Activated CD4-positive, alpha-beta memory T cell treated with anti-CD3 and anti-CD28 coated beads for 36 hours (primary cell): ENCODE data around the gene WHRN. TPM values are rescaled to one million over a fixed set of nuclear protein-coding genes. Genes with fewer than 3 reads are reported as not detected.

Experiments
- CTCF ChIA-PET: fragments of 350-600 bp; sonication (Branson Sonifier 250); formaldehyde crosslinking; loops from one replicate; lab custom pipeline; 2021; ENCODE audit warnings: antibody characterized with exemption, inconsistent platforms; lab: Charles Lee
- POLR2A ChIA-PET: fragments of 350-600 bp; sonication (Branson Sonifier 250); formaldehyde crosslinking; loops from one replicate; lab custom pipeline; 2021; ENCODE audit warnings: antibody characterized with exemption; lab: Charles Lee
- DNase-seq: peaks from one replicate; pipeline ENCODE4 v3.0.0-alpha.2; 2020
- H3K27ac Mint-ChIP-seq: one replicate; pipeline ENCODE4 v1.8.0; 2021; ENCODE audit warnings: mixed read lengths
- H3K27me3 Mint-ChIP-seq: one replicate; pipeline ENCODE4 v1.8.0; 2021; ENCODE audit warnings: mixed read lengths
- H3K36me3 Mint-ChIP-seq: one replicate; pipeline ENCODE4 v1.8.0; 2021; ENCODE audit warnings: mixed read lengths
- H3K4me1 Mint-ChIP-seq: one replicate; pipeline ENCODE4 v1.8.0; 2021; ENCODE audit warnings: low read depth, mixed read lengths
- H3K4me3 Mint-ChIP-seq: one replicate; pipeline ENCODE4 v1.8.0; 2021; ENCODE audit warnings: mild to moderate bottlenecking, mixed read lengths
- H3K9me3 Mint-ChIP-seq: one replicate; pipeline ENCODE4 v1.8.0; 2021; ENCODE audit warnings: mixed read lengths
- intact Hi-C: fragments of 100-400 bp; cut with micrococcal nuclease; formaldehyde crosslinking; loops from one replicate; pipeline ENCODE4 v1.15.1; 2023
- total RNA-seq, 2 experiments: library from RNA; stranded (reverse); gene quantifications; one replicate each; pipeline ENCODE4 v1.2.3, GENCODE V29; 2021

The WHRN gene
- total RNA-seq, 2 experiments from 2014 or later = 2.8 to 4.4 TPM

- no peaks in the 10 kb centered on the region for H3K9me3 Mint-ChIP-seq
- H3K4me1 Mint-ChIP-seq = peaks cover 5% of the 10 kb centered on the region
- no peak overlapping the region for H3K4me3 Mint-ChIP-seq
- no peaks in the 10 kb centered on the region for H3K27me3 Mint-ChIP-seq
- H3K27ac Mint-ChIP-seq = no peak overlapping the region
- intact Hi-C loops = no loop called here
- ChIA-PET CTCF (interaction anchor here (0.9 kb wide), 1 partner anchor 64 kb away, joined by 3 read pairs; no protein-coding TSS in a partner anchor), POLR2A (no interaction called here)
- H3K36me3 Mint-ChIP-seq = no peaks in the 10 kb centered on the region
- DNase-seq = no peak
These were observed 36.0 kb downstream of the WHRN start for GRCh38 chr9:114469091-114469853.

GRCh38 chr9:114467910-114468309, 37.4 kb downstream of the WHRN start:
- intact Hi-C loops = no loop called here
- POLR2A ChIA-PET = no interaction called here
- Mint-ChIP-seq H3K4me1 (no peaks in the 10 kb centered on the region), H3K9me3 (no peaks in the 10 kb centered on the region), H3K27me3 (no peaks in the 10 kb centered on the region), H3K27ac (no peak overlapping the region), H3K4me3 (no peak overlapping the region), H3K36me3 (no peaks in the 10 kb centered on the region)
- CTCF ChIA-PET = no interaction called here
- DNase-seq = no peak

GRCh38 chr9:114467226-114467750, 38.0 kb downstream of the WHRN start:
- POLR2A ChIA-PET = no interaction called here
- no peaks in the 10 kb centered on the region for H3K4me1 Mint-ChIP-seq
- H3K36me3 Mint-ChIP-seq = no peaks in the 10 kb centered on the region
- no peaks in the 10 kb centered on the region for H3K9me3 Mint-ChIP-seq
- CTCF ChIA-PET = no interaction called here
- H3K4me3 Mint-ChIP-seq = no peak overlapping the region
- no peak overlapping the region for H3K27ac Mint-ChIP-seq
- intact Hi-C loops = no loop called here
- H3K27me3 Mint-ChIP-seq = no peaks in the 10 kb centered on the region
- DNase-seq = no peak

- DNase-seq = no peak
- no peaks in the 10 kb centered on the region for H3K36me3 Mint-ChIP-seq
- intact Hi-C loops = no loop called here
- no peak overlapping the region for H3K4me3 Mint-ChIP-seq
- H3K27ac Mint-ChIP-seq = no peak overlapping the region
- H3K9me3 Mint-ChIP-seq = no peaks in the 10 kb centered on the region
- no peaks in the 10 kb centered on the region for H3K4me1 Mint-ChIP-seq
- ChIA-PET POLR2A (no interaction called here), CTCF (interaction anchor here (1.2 kb wide), 1 partner anchor 60 kb away, joined by 3 read pairs; no protein-coding TSS in a partner anchor)
- no peaks in the 10 kb centered on the region for H3K27me3 Mint-ChIP-seq
These were observed 39.1 kb downstream of the WHRN start for GRCh38 chr9:114465906-114466900.

- Mint-ChIP-seq H3K4me1 (no peaks in the 10 kb centered on the region), H3K27me3 (no peaks in the 10 kb centered on the region), H3K36me3 (no peaks in the 10 kb centered on the region), H3K9me3 (no peaks in the 10 kb centered on the region), H3K27ac (no peak overlapping the region), H3K4me3 (no peak overlapping the region)
- ChIA-PET POLR2A (no interaction called here), CTCF (interaction anchor here (1.2 kb wide), 1 partner anchor 60 kb away, joined by 3 read pairs; no protein-coding TSS in a partner anchor)
- intact Hi-C loops = no loop called here
- DNase-seq = no peak
These were observed 39.9 kb downstream of the WHRN start for GRCh38 chr9:114465417-114465816.

- Mint-ChIP-seq H3K36me3 (no peaks in the 10 kb centered on the region), H3K27ac (no peak overlapping the region), H3K27me3 (no peaks in the 10 kb centered on the region), H3K4me3 (no peak overlapping the region), H3K9me3 (no peaks in the 10 kb centered on the region), H3K4me1 (no peaks in the 10 kb centered on the region)
- intact Hi-C loops = no loop called here
- ChIA-PET POLR2A (no interaction called here), CTCF (no interaction called here)
- DNase-seq = no peak
These were observed 40.8 kb downstream of the WHRN start for GRCh38 chr9:114464281-114465051.

- Mint-ChIP-seq H3K4me3 (no peak overlapping the region), H3K27me3 (no peaks in the 10 kb centered on the region), H3K36me3 (no peaks in the 10 kb centered on the region), H3K9me3 (no peaks in the 10 kb centered on the region), H3K4me1 (no peaks in the 10 kb centered on the region), H3K27ac (no peak overlapping the region)
- DNase-seq = no peak
- intact Hi-C loops = no loop called here
- ChIA-PET POLR2A (no interaction called here), CTCF (interaction anchor here (0.8 to 1.2 kb wide), 2 partner anchors 16 to 24 kb away, joined by 3 read pairs; no protein-coding TSS in a partner anchor)
These were observed 42.5 kb downstream of the WHRN start for GRCh38 chr9:114462791-114463190.

- no peak for DNase-seq
- POLR2A ChIA-PET = no interaction called here
- CTCF ChIA-PET = interaction anchor here (0.6 kb wide), 1 partner anchor 205 kb away, joined by 3 read pairs; no protein-coding TSS in a partner anchor
- Mint-ChIP-seq H3K4me3 (no peak overlapping the region), H3K27ac (no peak overlapping the region), H3K4me1 (no peaks in the 10 kb centered on the region), H3K27me3 (no peaks in the 10 kb centered on the region), H3K36me3 (no peaks in the 10 kb centered on the region), H3K9me3 (no peaks in the 10 kb centered on the region)
- intact Hi-C loops = no loop called here
These were observed 43.8 kb downstream of the WHRN start for GRCh38 chr9:114461468-114461867.

GRCh38 chr9:114460513-114461199, 44.6 kb downstream of the WHRN start:
- H3K36me3 Mint-ChIP-seq = no peaks in the 10 kb centered on the region
- POLR2A ChIA-PET = no interaction called here

GRCh38 chr9:114459464-114459863, 45.8 kb downstream of the WHRN start:
- no peak overlapping the region for H3K4me3 Mint-ChIP-seq
- H3K36me3 Mint-ChIP-seq = no peaks in the 10 kb centered on the region
- H3K4me1 Mint-ChIP-seq = no peaks in the 10 kb centered on the region
- ChIA-PET POLR2A (interaction anchor here (0.6 kb wide), 1 partner anchor 147 kb away, joined by 5 read pairs; no protein-coding TSS in a partner anchor), CTCF (no interaction called here)
- DNase-seq = no peak
- intact Hi-C loops = no loop called here
- H3K27ac Mint-ChIP-seq = no peak overlapping the region
- no peaks in the 10 kb centered on the region for H3K27me3 Mint-ChIP-seq
- H3K9me3 Mint-ChIP-seq = no peaks in the 10 kb centered on the region

More at GRCh38 chr9:114460513-114461199, 44.6 kb downstream of the WHRN start:
- no peaks in the 10 kb centered on the region for H3K4me1 Mint-ChIP-seq
- CTCF ChIA-PET = no interaction called here
- no peak overlapping the region for H3K27ac Mint-ChIP-seq
- no peak for DNase-seq
- H3K27me3 Mint-ChIP-seq = no peaks in the 10 kb centered on the region
- H3K9me3 Mint-ChIP-seq = no peaks in the 10 kb centered on the region
- intact Hi-C loops = no loop called here
- no peak overlapping the region for H3K4me3 Mint-ChIP-seq

GRCh38 chr9:114456929-114457328, 48.3 kb downstream of the WHRN start:
- H3K4me3 Mint-ChIP-seq = no peak overlapping the region
- ChIA-PET CTCF (no interaction called here), POLR2A (no interaction called here)
- H3K27ac Mint-ChIP-seq = no peak overlapping the region
- no peaks in the 10 kb centered on the region for H3K36me3 Mint-ChIP-seq
- no peak for DNase-seq
- peaks cover 6% of the 10 kb centered on the region for H3K9me3 Mint-ChIP-seq
- H3K4me1 Mint-ChIP-seq = peaks cover 13% of the 10 kb centered on the region
- no peaks in the 10 kb centered on the region for H3K27me3 Mint-ChIP-seq
- intact Hi-C loops = no loop called here
